ENCODE data around the gene WDR19. TPM values are rescaled to one million over a fixed set of nuclear protein-coding genes. Genes with fewer than 3 reads are reported as not detected.

WDR19 gene
- total RNA-seq, 2 experiments from 2014 or later = 12.9 to 18.9 TPM

Other genes with a start within 250 kb of the WDR19 start
- gene TMEM156, start 150.1 kb upstream of the WDR19 start, total RNA-seq = 10 to 100 TPM; 10.2 to 11.3 TPM
- 10 to 100 TPM; 14.1 to 14.9 TPM for gene KLHL5, start 120.3 kb upstream of the WDR19 start, total RNA-seq
- gene RFC1, start 183.8 kb downstream of the WDR19 start, total RNA-seq = 100 to 1,000 TPM; 109 to 123 TPM
- not detected for gene KLB, start 224.4 kb downstream of the WDR19 start, total RNA-seq